H9 (cell line): ENCODE data around the gene CD4. TPM values are rescaled to one million over a fixed set of nuclear protein-coding genes. Genes with fewer than 3 reads are reported as not detected.
A peak's percentile ranks its signal among the peaks of the same experiment; 100 is the strongest.

ENCODE experiments used
- DNase-seq: peaks from one replicate; pipeline ENCODE4 v3.0.0-alpha.2; 2017
- H2AFZ ChIP-seq: one replicate; pipeline ENCODE4 v1.6.1; 2013; ENCODE audit warnings: mild to moderate bottlenecking, low read length, control low read depth, moderate library complexity
- H2AK5ac ChIP-seq: 2 replicates; pipeline ENCODE4 v1.6.1; 2013; ENCODE audit warnings: low read length, control low read depth, mixed read lengths; ENCODE audit not compliant: insufficient read length
- H2BK120ac ChIP-seq: one replicate; pipeline ENCODE4 v1.6.1; 2013; ENCODE audit warnings: low read depth, mild to moderate bottlenecking, low read length, control low read depth, inconsistent platforms; ENCODE audit not compliant: poor library complexity, severe bottlenecking
- H2BK12ac ChIP-seq: 2 replicates; pipeline ENCODE4 v1.6.1; 2013; ENCODE audit warnings: low read length, control low read depth, mixed read lengths, low read depth; ENCODE audit not compliant: insufficient read length
- H2BK15ac ChIP-seq: 2 replicates; pipeline ENCODE4 v1.6.1; 2013; ENCODE audit warnings: low read depth, low read length, control low read depth
- H2BK20ac ChIP-seq: one replicate; pipeline ENCODE4 v1.6.1; 2013; ENCODE audit warnings: low read depth, mild to moderate bottlenecking, low read length, control low read depth, inconsistent platforms; ENCODE audit not compliant: poor library complexity, severe bottlenecking
- H2BK5ac ChIP-seq: 2 replicates; pipeline ENCODE4 v1.6.1; 2013; ENCODE audit warnings: low read length, control low read depth, mixed read lengths; ENCODE audit not compliant: insufficient read length
- H3K14ac ChIP-seq: 2 replicates; pipeline ENCODE4 v1.6.1; 2013; ENCODE audit warnings: low read length, control low read depth; ENCODE audit not compliant: insufficient read depth
- H3K18ac ChIP-seq: 2 replicates; pipeline ENCODE4 v1.6.1; 2013; ENCODE audit warnings: low read depth, mild to moderate bottlenecking, mixed read lengths, low read length, control low read depth; ENCODE audit not compliant: insufficient read length
- H3K23ac ChIP-seq: 2 replicates; pipeline ENCODE4 v1.6.1; 2013; ENCODE audit warnings: low read length, control low read depth, mixed read lengths, low read depth; ENCODE audit not compliant: insufficient read length
- H3K23me2 ChIP-seq: 2 replicates; pipeline ENCODE4 v1.6.1; 2013; ENCODE audit warnings: low read depth, mild to moderate bottlenecking, mixed read lengths, low read length, control low read depth; ENCODE audit not compliant: insufficient read length, poor library complexity, severe bottlenecking
- H3K27ac ChIP-seq: 2 replicates; pipeline ENCODE4 v1.5.1; 2013; ENCODE audit warnings: low read length, control low read depth, mixed read lengths, low read depth; ENCODE audit not compliant: insufficient read length
- H3K27me3 ChIP-seq: 2 replicates; pipeline ENCODE4 v1.6.1; 2013; ENCODE audit warnings: low read length, control low read depth, inconsistent platforms; ENCODE audit not compliant: insufficient read depth
- H3K4ac ChIP-seq: 2 replicates; pipeline ENCODE4 v1.6.1; 2013; ENCODE audit warnings: low read depth, mild to moderate bottlenecking, control low read depth, inconsistent platforms, low read length, moderate library complexity
- H3K4me1 ChIP-seq: 2 replicates; pipeline ENCODE4 v1.6.1; 2013; ENCODE audit warnings: low read length, control low read depth, inconsistent platforms; ENCODE audit not compliant: insufficient read depth
- H3K4me2 ChIP-seq: 2 replicates; pipeline ENCODE4 v1.6.1; 2013; ENCODE audit warnings: low read length, control low read depth, mixed read lengths; ENCODE audit not compliant: insufficient read length, insufficient read depth
- H3K56ac ChIP-seq: 2 replicates; pipeline ENCODE4 v1.6.1; 2013; ENCODE audit warnings: low read depth, mild to moderate bottlenecking, mixed read lengths, low read length, control low read depth; ENCODE audit not compliant: insufficient read length
- H3K79me1 ChIP-seq: 2 replicates; pipeline ENCODE4 v1.6.1; 2013; ENCODE audit warnings: low read depth, mild to moderate bottlenecking, moderate library complexity, low read length, control low read depth, inconsistent platforms; ENCODE audit not compliant: insufficient read depth, poor library complexity, severe bottlenecking
- H3K79me2 ChIP-seq: 2 replicates; pipeline ENCODE4 v1.6.1; 2013; ENCODE audit warnings: low read length, control low read depth, inconsistent platforms; ENCODE audit not compliant: insufficient read depth
- H3K9ac ChIP-seq: 2 replicates; pipeline ENCODE4 v1.6.1; 2013; ENCODE audit warnings: low read length, control low read depth, mixed read lengths; ENCODE audit not compliant: insufficient read length; ENCODE audit errors: extremely low read depth
- H3K9me3 ChIP-seq: one replicate; pipeline ENCODE4 v1.6.1; 2013; ENCODE audit warnings: low read depth, low read length, inconsistent platforms; ENCODE audit not compliant: control insufficient read depth
- H3T11ph ChIP-seq: one replicate; pipeline ENCODE4 v1.6.1; 2013; ENCODE audit warnings: mild to moderate bottlenecking, low read length, control low read depth, inconsistent platforms
- H4K20me1 ChIP-seq: one replicate; pipeline ENCODE4 v1.6.1; 2013; ENCODE audit not compliant: control insufficient read depth, insufficient read length, insufficient read depth
- H4K5ac ChIP-seq: 2 replicates; pipeline ENCODE4 v1.6.1; 2013; ENCODE audit warnings: low read depth, mild to moderate bottlenecking, mixed read lengths, low read length, control low read depth; ENCODE audit not compliant: insufficient read length
- H4K8ac ChIP-seq: replicated peaks from 2 replicates; pipeline ENCODE4 v1.6.1; 2013; ENCODE audit warnings: low read length, control low read depth, mixed read lengths, low read depth; ENCODE audit not compliant: insufficient read length
- H4K91ac ChIP-seq: 2 replicates; pipeline ENCODE4 v1.6.1; 2013; ENCODE audit warnings: low read depth, mild to moderate bottlenecking, moderate library complexity, mixed read lengths, low read length, control low read depth; ENCODE audit not compliant: insufficient read length
- H3K27ac Mint-ChIP-seq, 3 experiments: 2 replicates in 2 of 3; 3 replicates in 1 of 3; pipeline ENCODE4 v1.8.0; 2020 to 2021; ENCODE audit warnings: mixed read lengths in 3 of 3, mild to moderate bottlenecking in 1 of 3, moderate library complexity in 1 of 3
- H3K27me3 Mint-ChIP-seq: 2 replicates; pipeline ENCODE4 v1.8.0; 2021; ENCODE audit warnings: low read depth, mild to moderate bottlenecking, moderate library complexity, mixed read lengths
- H3K36me3 Mint-ChIP-seq, 3 experiments: 2 replicates in 2 of 3; 3 replicates in 1 of 3; pipeline ENCODE4 v1.8.0; 2020 to 2021; ENCODE audit warnings: low read depth in 3 of 3, mixed read lengths in 3 of 3; ENCODE audit not compliant: insufficient read depth in 1 of 3
- H3K4me1 Mint-ChIP-seq, 2 experiments: 2 replicates each; pipeline ENCODE4 v1.8.0; 2020; ENCODE audit warnings: mixed read lengths in 2 of 2
- H3K4me3 Mint-ChIP-seq, 2 experiments: 2 replicates in 1 of 2; 3 replicates in 1 of 2; pipeline ENCODE4 v1.8.0; 2020 to 2021; ENCODE audit warnings: mild to moderate bottlenecking in 2 of 2, mixed read lengths in 2 of 2, moderate library complexity in 1 of 2
- H3K9me3 Mint-ChIP-seq, 2 experiments: 2 replicates in 1 of 2; 3 replicates in 1 of 2; pipeline ENCODE4 v1.8.0; 2020; ENCODE audit warnings: mild to moderate bottlenecking in 2 of 2, mixed read lengths in 2 of 2, moderate library complexity in 1 of 2
- WGBS: extraction: QIAGEN DNeasy Blood & Tissue Kit; methylation state at CpG from one replicate; pipeline ENCODE4 v1.1.7; 2013; ENCODE audit warnings: missing lambda C conversion rate, low lambda C conversion rate, mixed read lengths; ENCODE audit not compliant: insufficient read length; ENCODE audit errors: extremely low coverage; 5-methylcytosine and 5-hydroxymethylcytosine counted together
- total RNA-seq: library from RNA; stranded (reverse); gene quantifications from 2 replicates; pipeline ENCODE4 v1.2.1, GENCODE V29; 2021
- TF ChIP-seq, protein P1 (sequence below): fragments of 200-600 bp; sonication (generic); conservative IDR thresholded peaks from 3 replicates; pipeline ENCODE4 v1.8.0; 2021; ENCODE audit warnings: antibody characterized with exemption, mild to moderate bottlenecking

CD4 gene
- total RNA-seq, 1 experiment from 2014 or later, result 1.1 TPM

DNA sequence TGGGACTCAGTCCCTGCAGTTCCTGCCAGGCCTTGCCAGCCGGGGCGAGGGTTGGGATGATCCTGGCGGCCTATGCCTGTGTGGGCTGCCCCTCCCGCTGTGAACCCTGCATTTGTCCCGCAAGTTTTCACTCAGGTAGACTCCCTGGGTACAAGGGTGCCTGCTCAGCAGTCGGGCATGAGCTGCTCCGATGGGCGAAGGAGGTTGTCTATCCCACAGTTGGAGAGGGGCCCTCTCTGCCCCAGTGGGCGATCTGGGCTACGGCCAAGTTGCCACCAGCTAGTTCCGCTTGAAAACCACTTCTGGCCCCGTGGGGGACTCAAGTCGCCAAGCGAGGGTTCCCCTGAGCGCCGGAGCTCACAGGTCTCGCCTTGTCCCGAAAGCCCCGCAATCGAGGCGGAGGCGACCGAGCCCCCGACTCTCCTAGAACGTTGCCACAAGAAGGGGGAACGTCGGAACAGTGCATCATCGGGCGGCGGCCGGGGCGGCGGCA, 77.6 kb downstream of the CD4 start:
- no peaks in the 10 kb centered on the region; a peak in 1 of 5 replicates for H3K9me3 Mint-ChIP-seq
- Histone ChIP-seq H3K9ac (no peak overlapping the region), H3K4me1 (no peaks in the 10 kb centered on the region; the same call in 1 of the 2 replicates), H2BK120ac (no peak overlapping the region), H3K79me2 (peaks cover 5% of the 10 kb centered on the region; the same call in 1 of the 2 replicates), H2AK5ac (no peak overlapping the region), H4K5ac (no peak overlapping the region), H3K27me3 (no peaks in the 10 kb centered on the region), H3K23me2 (peaks cover 9% of the 10 kb centered on the region), H3K56ac (no peak overlapping the region), H4K8ac (no peak overlapping the region), H3K9me3 (no peaks in the 10 kb centered on the region), H3K79me1 (no peaks in the 10 kb centered on the region), H3K27ac (no peak overlapping the region), H3T11ph (no peak overlapping the region), H3K18ac (no peak overlapping the region), H2BK5ac (no peak overlapping the region), H3K4me2 (peak overlapping the region; percentile 94), H2AFZ (no peak overlapping the region), H3K4ac (no peak overlapping the region), H3K14ac (no peak overlapping the region), H2BK15ac (no peak overlapping the region), H2BK20ac (no peak overlapping the region), H4K91ac (no peak overlapping the region), H3K23ac (no peak overlapping the region), H2BK12ac (no peak overlapping the region), H4K20me1 (no peaks in the 10 kb centered on the region)
- no peak for DNase-seq
- peaks cover 51 to 78% (median 68%) of the 10 kb centered on the region in 3 experiments for H3K36me3 Mint-ChIP-seq
- peaks cover 47 to 52% of the 10 kb centered on the region in 2 experiments for H3K4me1 Mint-ChIP-seq
- peak overlapping the region in 2 of 3 experiments; percentile 52 to 92; a peak in 3 of 7 replicates for H3K27ac Mint-ChIP-seq
- H3K4me3 Mint-ChIP-seq, result peak overlapping the region; percentile 93 to 95
- H3K27me3 Mint-ChIP-seq, result no peaks in the 10 kb centered on the region; the same call in 1 of the 2 replicates
- WGBS, result no CpG with 5 or more reads among the region's 33 CpGs
- TF ChIP-seq, protein P1, sequence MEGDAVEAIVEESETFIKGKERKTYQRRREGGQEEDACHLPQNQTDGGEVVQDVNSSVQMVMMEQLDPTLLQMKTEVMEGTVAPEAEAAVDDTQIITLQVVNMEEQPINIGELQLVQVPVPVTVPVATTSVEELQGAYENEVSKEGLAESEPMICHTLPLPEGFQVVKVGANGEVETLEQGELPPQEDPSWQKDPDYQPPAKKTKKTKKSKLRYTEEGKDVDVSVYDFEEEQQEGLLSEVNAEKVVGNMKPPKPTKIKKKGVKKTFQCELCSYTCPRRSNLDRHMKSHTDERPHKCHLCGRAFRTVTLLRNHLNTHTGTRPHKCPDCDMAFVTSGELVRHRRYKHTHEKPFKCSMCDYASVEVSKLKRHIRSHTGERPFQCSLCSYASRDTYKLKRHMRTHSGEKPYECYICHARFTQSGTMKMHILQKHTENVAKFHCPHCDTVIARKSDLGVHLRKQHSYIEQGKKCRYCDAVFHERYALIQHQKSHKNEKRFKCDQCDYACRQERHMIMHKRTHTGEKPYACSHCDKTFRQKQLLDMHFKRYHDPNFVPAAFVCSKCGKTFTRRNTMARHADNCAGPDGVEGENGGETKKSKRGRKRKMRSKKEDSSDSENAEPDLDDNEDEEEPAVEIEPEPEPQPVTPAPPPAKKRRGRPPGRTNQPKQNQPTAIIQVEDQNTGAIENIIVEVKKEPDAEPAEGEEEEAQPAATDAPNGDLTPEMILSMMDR, result no peak
